Heart left ventricle (tissue), 13 donors: ENCODE measurements around the gene EDN3.
"Not testable (repeated sequence)": the region's sequence is repeated elsewhere in the genome, so short reads cannot be mapped to it uniquely, and the experiment has no call there.

Experiments
- POLR2A ChIP-seq, 2 donors: fragments of 450-650 bp; IDR thresholded peaks; one replicate each; pipeline ENCODE4 v1.6.1; 2017; ENCODE audit warnings: antibody characterized with exemption in 2 of 2, mild to moderate bottlenecking in 2 of 2, moderate library complexity in 2 of 2
- TF ChIP-seq, protein P1 (sequence below), 12 donors: fragments of 200-600 bp; sonication (generic) in 4 of 12; IDR thresholded peaks; one replicate each; pipeline versions ENCODE4 v1.5.0 to v1.8.0; 2018 to 2022; ENCODE audit warnings: antibody characterized with exemption in 12 of 12, mild to moderate bottlenecking in 5 of 12
- donor health status: ischemic (EF 13 %, LVEDD 7.1; RV severe dilation, severe dysfunction).
- donor health status: DM: no; HTN: yes; CAD: no.
- donor health status: DM: no; HTN: no; CAD: no.
- donor health status: ischemic (EF 25% LVEDD 6.9; RV normal size, moderate dysfunction).
- donor health status: ischemic (EF 25% LVEDD 5.7; RV mildly dilated, moderate dysfunction).
- donor health status: ischemic (EF 35%, LVEDD 5.7; RV mildly dilated, moderate dysfunction).
- donor health status: nonischemic (EF 11% LVEDD 7.7; RV severe dilation, severe dysfunction).
- donor health status: DM: yes; HTN: yes; CAD: no.
- donor health status: PGD.
- donor health status: ischemic (EF 29% LVEDD 5.4; RV normal size, mild dysfunction).
- donor health status: nonischemic (EF 23%, LVEDD 6.1; RV moderate dilation, normal function).

- TF ChIP-seq, protein P1, sequence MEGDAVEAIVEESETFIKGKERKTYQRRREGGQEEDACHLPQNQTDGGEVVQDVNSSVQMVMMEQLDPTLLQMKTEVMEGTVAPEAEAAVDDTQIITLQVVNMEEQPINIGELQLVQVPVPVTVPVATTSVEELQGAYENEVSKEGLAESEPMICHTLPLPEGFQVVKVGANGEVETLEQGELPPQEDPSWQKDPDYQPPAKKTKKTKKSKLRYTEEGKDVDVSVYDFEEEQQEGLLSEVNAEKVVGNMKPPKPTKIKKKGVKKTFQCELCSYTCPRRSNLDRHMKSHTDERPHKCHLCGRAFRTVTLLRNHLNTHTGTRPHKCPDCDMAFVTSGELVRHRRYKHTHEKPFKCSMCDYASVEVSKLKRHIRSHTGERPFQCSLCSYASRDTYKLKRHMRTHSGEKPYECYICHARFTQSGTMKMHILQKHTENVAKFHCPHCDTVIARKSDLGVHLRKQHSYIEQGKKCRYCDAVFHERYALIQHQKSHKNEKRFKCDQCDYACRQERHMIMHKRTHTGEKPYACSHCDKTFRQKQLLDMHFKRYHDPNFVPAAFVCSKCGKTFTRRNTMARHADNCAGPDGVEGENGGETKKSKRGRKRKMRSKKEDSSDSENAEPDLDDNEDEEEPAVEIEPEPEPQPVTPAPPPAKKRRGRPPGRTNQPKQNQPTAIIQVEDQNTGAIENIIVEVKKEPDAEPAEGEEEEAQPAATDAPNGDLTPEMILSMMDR (IDR thresholded peaks at IDR 0.05), result not testable (repeated sequence)
- not testable (repeated sequence) for TF ChIP-seq POLR2A (IDR thresholded peaks at IDR 0.05)
Measured at GRCh38 chr20:59338444-59338843, 38.0 kb downstream of the EDN3 start.
